ENCODE measurements around the gene GARIN1A. TPM values are rescaled to one million over a fixed set of nuclear protein-coding genes. Genes with fewer than 3 reads are reported as not detected.

GARIN1A gene
- total RNA-seq, 1 experiment from 2014 or later = 2.3 TPM

DNA sequence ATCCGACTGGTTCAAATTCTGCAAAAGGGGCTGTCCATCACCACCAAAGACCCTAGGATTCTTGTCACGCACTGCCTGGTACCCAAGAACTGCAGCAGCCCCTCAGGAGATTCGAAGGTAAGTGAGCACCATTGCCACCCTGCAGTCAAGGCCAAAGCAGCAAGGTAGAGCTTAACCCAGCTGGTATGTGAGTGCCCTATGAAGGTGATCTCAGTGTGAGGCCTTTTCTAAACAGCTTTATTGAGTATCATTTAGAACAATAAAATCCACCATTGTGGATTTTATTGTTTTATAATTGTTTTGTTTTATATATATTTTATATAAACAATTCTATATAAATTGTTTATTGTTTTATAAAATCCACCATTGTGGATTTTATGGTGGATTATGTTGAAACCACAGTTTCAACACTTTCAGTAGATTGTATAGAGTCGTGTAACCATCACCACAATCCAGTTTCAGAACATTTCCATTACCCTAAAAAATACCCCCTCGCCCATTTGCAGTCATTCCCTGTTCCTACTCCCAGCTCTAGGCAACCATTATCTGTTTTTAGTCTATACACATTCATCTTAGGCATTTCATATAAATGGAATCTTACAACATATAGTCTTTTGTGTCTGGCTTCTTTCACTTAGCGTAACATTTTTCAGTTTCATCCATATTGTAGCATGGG, 47.0 kb downstream of the GARIN1A start:
- Mint-ChIP-seq H3K27ac (ENCODE audit: low read depth, unreplicated experiment) (no peak overlapping the region), H3K27me3 (ENCODE audit: insufficient read depth, unreplicated experiment) (peaks cover 3% of the 10 kb centered on the region), H3K36me3 (ENCODE audit: insufficient read depth, unreplicated experiment) (peaks cover 6% of the 10 kb centered on the region), H3K4me3 (ENCODE audit: unreplicated experiment) (no peak overlapping the region), H3K9me3 (ENCODE audit: unreplicated experiment) (no peaks in the 10 kb centered on the region), H3K4me1 (ENCODE audit: insufficient read depth, unreplicated experiment) (no peaks in the 10 kb centered on the region)
- intact Hi-C loops (cut with micrococcal nuclease) = no loop called here
- POLR2A ChIA-PET = interaction anchor here (0.6 to 1.0 kb wide), 3 partner anchors 10 to 223 kb away, joined by 3 to 4 read pairs (median 3); partner anchors contain the start of gene CALU
- no TSS peak for BruUV-seq (replicated peaks)
- DNase-seq (ENCODE audit: unreplicated experiment) = no peak
- TF ChIP-seq, protein P1, sequence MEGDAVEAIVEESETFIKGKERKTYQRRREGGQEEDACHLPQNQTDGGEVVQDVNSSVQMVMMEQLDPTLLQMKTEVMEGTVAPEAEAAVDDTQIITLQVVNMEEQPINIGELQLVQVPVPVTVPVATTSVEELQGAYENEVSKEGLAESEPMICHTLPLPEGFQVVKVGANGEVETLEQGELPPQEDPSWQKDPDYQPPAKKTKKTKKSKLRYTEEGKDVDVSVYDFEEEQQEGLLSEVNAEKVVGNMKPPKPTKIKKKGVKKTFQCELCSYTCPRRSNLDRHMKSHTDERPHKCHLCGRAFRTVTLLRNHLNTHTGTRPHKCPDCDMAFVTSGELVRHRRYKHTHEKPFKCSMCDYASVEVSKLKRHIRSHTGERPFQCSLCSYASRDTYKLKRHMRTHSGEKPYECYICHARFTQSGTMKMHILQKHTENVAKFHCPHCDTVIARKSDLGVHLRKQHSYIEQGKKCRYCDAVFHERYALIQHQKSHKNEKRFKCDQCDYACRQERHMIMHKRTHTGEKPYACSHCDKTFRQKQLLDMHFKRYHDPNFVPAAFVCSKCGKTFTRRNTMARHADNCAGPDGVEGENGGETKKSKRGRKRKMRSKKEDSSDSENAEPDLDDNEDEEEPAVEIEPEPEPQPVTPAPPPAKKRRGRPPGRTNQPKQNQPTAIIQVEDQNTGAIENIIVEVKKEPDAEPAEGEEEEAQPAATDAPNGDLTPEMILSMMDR (IDR thresholded peaks at IDR 0.05; ENCODE audit: unreplicated experiment) = no peak
- CTCF ChIA-PET = interaction anchor here (0.6 kb wide), 1 partner anchor 1261 kb away, joined by 4 read pairs; no protein-coding TSS in a partner anchor

DNA sequence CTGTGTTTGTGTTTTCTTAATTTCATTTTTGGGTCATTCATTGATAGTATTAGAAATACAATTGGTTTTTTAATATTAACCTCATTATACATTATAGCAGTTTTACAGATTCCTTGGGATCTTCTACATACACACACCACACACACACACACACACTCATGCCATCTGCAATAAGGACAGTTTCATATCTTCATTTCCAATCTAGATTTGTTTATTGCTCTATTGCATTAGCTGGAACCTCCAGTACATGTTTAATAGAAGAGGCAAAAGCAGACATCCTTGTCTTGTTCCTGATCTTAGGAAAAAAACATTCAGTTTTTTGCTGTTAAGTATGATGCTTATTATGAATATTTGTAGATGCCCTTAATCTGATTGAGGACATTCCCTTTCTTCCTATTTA, 49.3 kb downstream of the GARIN1A start:
- BruUV-seq (replicated peaks) = no TSS peak
- ChIA-PET CTCF (no interaction called here), POLR2A (interaction anchor here (1.1 kb wide), 1 partner anchor 10 kb away, joined by 3 read pairs; no protein-coding TSS in a partner anchor)
- H3K27me3 Mint-ChIP-seq (ENCODE audit: insufficient read depth, unreplicated experiment) = peaks cover 12% of the 10 kb centered on the region
- TF ChIP-seq, protein P1 (IDR thresholded peaks at IDR 0.05; ENCODE audit: unreplicated experiment) = no peak
- no peak overlapping the region for H3K27ac Mint-ChIP-seq (ENCODE audit: low read depth, unreplicated experiment)
- H3K9me3 Mint-ChIP-seq (ENCODE audit: unreplicated experiment) = no peaks in the 10 kb centered on the region
- peaks cover under 1% of the 10 kb centered on the region for H3K36me3 Mint-ChIP-seq (ENCODE audit: insufficient read depth, unreplicated experiment)
- H3K4me1 Mint-ChIP-seq (ENCODE audit: insufficient read depth, unreplicated experiment) = no peaks in the 10 kb centered on the region
- no peak overlapping the region for H3K4me3 Mint-ChIP-seq (ENCODE audit: unreplicated experiment)
- no peak for DNase-seq (ENCODE audit: unreplicated experiment)
- intact Hi-C loops (cut with micrococcal nuclease) = no loop called here

Other genes with a start within 250 kb of the GARIN1A start
- gene HILPDA, start 216.4 kb upstream of the GARIN1A start, total RNA-seq (2022) = 6.2 and 8.3 TPM in 2 replicates
- gene METTL2B, start 195.5 kb upstream of the GARIN1A start, total RNA-seq (2022) = 34.6 and 49.7 TPM in 2 replicates
- 147 and 184 TPM in 2 replicates for gene CALU, start 67.1 kb downstream of the GARIN1A start, total RNA-seq (2022)
- not detected in 2 replicates for gene OPN1SW, start 103.5 kb downstream of the GARIN1A start, total RNA-seq (2022)
- 3.5 and 6.5 TPM in 2 replicates for gene CCDC136, start 119.7 kb downstream of the GARIN1A start, total RNA-seq (2022)
- gene FLNC, start 158.1 kb downstream of the GARIN1A start, total RNA-seq (2022) = 0.28 and 0.44 TPM in 2 replicates
- 125 and 152 TPM in 2 replicates for gene ATP6V1F, start 190.6 kb downstream of the GARIN1A start, total RNA-seq (2022)
- 0.42 and 0.68 TPM in 2 replicates for gene KCP, start 238.4 kb downstream of the GARIN1A start, total RNA-seq (2022)

Measured in MCF 10A (cell line).